Astrocyte of the spinal cord (primary cell): ENCODE results near the gene DPP4.

ENCODE experiments used
- DNase-seq: peaks from one replicate; pipeline ENCODE4 v3.0.0; 2011; ENCODE audit warnings: low read depth, low spot score
- H3K4me3 ChIP-seq: 2 replicates; pipeline ENCODE4 v1.5.1; 2011; ENCODE audit warnings: low read depth, mild to moderate bottlenecking, low read length, moderate library complexity
- in situ Hi-C: cut with HindIII; loops from 2 replicates; pipeline ENCODE4 v1.10.0; 2017; ENCODE audit warnings: low sequenced_read_pairs
- TF ChIP-seq, protein P1 (sequence below): IDR thresholded peaks from 2 replicates; pipeline ENCODE4 v1.5.1; 2012; ENCODE audit warnings: low read depth, mild to moderate bottlenecking, low read length, inconsistent platforms

Gene DPP4

GRCh38 chr2:162070228-162070936 is 3.6 kb downstream of the DPP4 start:
- DNase-seq = no peak
- H3K4me3 ChIP-seq = no peak overlapping the region
- TF ChIP-seq, protein P1, sequence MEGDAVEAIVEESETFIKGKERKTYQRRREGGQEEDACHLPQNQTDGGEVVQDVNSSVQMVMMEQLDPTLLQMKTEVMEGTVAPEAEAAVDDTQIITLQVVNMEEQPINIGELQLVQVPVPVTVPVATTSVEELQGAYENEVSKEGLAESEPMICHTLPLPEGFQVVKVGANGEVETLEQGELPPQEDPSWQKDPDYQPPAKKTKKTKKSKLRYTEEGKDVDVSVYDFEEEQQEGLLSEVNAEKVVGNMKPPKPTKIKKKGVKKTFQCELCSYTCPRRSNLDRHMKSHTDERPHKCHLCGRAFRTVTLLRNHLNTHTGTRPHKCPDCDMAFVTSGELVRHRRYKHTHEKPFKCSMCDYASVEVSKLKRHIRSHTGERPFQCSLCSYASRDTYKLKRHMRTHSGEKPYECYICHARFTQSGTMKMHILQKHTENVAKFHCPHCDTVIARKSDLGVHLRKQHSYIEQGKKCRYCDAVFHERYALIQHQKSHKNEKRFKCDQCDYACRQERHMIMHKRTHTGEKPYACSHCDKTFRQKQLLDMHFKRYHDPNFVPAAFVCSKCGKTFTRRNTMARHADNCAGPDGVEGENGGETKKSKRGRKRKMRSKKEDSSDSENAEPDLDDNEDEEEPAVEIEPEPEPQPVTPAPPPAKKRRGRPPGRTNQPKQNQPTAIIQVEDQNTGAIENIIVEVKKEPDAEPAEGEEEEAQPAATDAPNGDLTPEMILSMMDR = no peak
- in situ Hi-C loops = no loop called here

- in situ Hi-C loops = no loop called here
- TF ChIP-seq, protein P1 = no peak
- no peak overlapping the region for H3K4me3 ChIP-seq
- no peak for DNase-seq
These were observed 4.6 kb downstream of the DPP4 start for GRCh38 chr2:162069267-162069903.

- H3K4me3 ChIP-seq = no peak overlapping the region
- DNase-seq = no peak
- in situ Hi-C loops = no loop called here
- TF ChIP-seq, protein P1 = no peak
These were observed 6.4 kb downstream of the DPP4 start for GRCh38 chr2:162067596-162067995.

- in situ Hi-C loops = no loop called here
These were observed 8.2 kb downstream of the DPP4 start for GRCh38 chr2:162065767-162066166.

GRCh38 chr2:162063899-162064298 is 10.1 kb downstream of the DPP4 start:
- in situ Hi-C loops = no loop called here
- no peak for DNase-seq
- no peak overlapping the region for H3K4me3 ChIP-seq
- TF ChIP-seq, protein P1 = no peak

More at GRCh38 chr2:162065767-162066166, 8.2 kb downstream of the DPP4 start:
- no peak overlapping the region for H3K4me3 ChIP-seq
- TF ChIP-seq, protein P1 = no peak
- DNase-seq = no peak

GRCh38 chr2:162063281-162063680 is 10.7 kb downstream of the DPP4 start:
- in situ Hi-C loops = no loop called here
- TF ChIP-seq, protein P1 = no peak
- DNase-seq = no peak
- no peak overlapping the region for H3K4me3 ChIP-seq
